Ecto neural progenitor cell (in vitro differentiated cells): ENCODE data around the gene NELL2.
"Not testable (repeated sequence)": the region's sequence is repeated elsewhere in the genome, so short reads cannot be mapped to it uniquely, and the experiment has no call there.

ENCODE experiments used
- DNase-seq: peaks from one replicate; pipeline ENCODE4 v3.0.0-alpha.2; 2018; ENCODE audit warnings: low spot score

The NELL2 gene

DNA sequence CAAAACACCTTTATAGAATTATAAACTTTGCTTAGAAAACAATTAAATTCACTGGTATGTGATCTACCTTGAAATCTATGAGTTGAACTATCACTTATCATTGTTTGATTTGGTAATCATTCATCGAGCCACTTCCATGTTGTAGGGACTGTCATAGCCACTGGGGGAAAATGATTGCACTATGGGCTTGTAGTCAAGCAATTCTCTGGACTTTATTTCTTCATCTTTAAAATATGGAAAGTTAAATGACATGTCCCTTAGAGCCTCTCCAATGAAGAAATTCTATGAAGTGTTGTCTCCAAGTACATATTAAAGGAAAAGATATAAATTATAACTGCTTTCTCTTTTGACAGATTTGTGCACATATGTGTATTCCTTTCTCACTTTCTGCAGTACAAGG, 97.3 kb downstream of the NELL2 start:
- DNase-seq, result no peak

DNA sequence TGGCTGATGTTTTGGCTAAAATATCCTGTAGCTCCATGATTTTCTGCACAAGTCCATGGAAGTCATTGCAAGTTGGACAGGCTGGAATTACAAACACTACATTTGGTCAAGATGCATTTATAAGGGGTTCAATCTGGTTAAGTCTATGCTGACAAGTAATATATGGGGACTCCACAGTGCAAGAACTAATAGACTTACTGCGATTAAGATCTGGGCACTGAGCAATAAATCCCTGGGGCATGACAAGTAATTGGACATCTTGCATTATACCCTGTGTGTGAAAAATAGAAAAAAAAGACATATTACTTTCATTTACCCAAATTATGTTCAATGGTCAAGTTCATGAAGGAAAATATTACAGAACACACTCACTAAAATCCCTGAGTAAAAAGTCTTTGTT, 99.1 kb downstream of the NELL2 start:
- no peak for DNase-seq

DNA sequence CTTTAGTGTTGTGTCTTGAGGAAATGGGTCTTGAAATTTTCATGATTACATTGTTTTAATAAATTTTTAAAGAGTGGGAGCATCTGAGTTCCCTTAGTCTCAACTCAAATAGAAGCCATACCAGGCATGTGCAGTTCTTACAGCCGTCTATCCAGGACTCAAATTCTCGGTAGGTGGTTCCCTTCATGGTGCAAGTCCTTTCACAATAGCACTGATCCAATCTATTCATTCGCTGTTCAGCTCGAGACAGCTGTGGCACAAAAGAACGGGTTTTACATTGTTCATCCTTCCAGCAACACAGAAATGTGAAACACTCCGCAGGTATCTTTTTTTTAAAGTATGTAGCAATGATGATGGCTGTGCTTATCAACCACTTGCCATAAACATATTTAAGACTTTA, 100.2 kb downstream of the NELL2 start:
- DNase-seq, result peak; percentile 57

DNA sequence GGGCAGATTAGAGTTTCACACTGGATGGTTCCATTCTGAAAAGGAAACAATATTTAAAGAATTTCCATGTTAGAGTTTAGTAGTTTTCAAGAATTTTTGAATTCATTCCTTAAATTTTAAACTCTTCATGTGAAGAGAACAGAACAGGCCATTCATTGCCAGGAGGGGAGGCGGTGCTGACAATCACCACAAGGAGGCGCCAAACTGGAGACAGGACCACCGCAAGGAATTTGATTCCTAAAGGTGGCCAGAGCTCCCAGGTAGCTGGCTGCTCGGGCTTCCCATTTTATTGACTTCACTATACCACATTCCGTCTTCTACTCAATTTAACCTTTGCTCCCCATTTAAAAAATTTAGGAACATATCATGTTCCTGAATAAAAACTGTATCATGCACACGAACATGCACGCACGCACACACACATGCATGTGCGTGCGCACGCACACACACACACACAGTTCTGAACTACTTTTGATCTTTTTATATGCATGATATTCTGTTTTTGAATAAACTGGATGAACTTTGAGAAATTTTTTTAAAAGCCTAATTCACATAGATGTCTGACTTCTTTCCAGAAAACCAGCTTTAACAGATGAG, 101.2 kb downstream of the NELL2 start:
- peak; percentile 70 for DNase-seq

DNA sequence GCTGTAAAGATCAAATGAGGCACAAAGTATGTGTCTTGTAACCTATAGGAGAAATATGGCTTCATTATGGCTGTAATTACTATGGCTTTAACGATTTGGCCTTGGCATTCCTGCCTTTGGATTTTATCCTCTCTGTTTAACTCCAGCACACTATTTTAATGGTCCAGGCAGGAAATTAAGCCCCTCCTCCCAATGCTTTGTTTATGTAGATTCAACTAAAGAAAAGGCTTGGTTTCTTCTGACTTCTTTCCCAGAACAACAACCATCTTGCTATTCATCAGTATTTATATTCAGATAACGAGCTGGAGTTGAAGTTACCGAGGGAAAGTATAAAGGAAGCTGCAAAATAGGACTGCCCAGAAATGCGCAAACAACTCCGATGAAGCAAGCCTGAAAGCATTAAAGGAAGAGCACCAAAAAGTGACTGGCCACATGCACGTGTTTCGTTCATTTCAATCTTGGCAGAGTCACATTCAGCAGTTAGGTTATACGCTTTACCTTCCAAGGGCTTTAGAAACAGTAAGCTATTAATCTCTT, 104.6 kb downstream of the NELL2 start:
- no peak for DNase-seq

DNA sequence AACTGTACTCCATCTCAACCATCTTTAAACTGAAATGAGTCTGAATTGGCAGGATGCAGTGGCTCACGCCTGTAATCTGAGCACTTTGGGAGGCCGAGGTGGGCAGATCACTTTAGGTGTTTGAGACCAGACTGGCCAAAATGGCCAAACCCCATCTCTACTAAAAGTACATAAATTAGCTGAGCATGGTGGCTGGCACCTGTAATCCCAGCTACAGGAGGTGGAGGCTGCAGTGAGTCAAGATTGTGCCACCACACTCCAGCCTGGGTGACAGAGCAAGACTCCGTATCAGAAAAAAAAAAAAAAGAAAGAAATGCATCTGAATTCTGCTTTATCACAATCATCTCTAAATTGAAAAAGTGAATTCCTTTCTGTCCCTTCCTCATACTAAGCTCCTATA, 110.3 kb downstream of the NELL2 start:
- no peak for DNase-seq

DNA sequence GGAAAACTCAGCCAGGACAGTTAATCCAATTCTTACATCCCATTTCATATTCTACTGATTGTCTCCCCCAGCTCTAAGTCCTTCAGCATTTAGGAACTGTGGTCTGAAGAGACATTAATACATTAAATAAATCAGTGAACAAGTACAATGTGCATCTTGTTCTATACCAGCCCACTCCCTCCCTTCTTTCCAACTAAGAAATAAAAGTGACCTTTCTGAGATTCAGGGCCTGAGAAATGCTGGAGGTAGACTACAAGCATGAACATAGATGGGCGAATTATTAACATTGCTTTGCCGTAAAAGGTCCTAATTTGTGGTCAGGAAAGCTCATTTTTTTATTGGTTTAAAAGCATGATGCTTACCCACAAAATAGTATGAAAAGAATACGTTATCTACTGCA, 113.1 kb downstream of the NELL2 start:
- no peak for DNase-seq

DNA sequence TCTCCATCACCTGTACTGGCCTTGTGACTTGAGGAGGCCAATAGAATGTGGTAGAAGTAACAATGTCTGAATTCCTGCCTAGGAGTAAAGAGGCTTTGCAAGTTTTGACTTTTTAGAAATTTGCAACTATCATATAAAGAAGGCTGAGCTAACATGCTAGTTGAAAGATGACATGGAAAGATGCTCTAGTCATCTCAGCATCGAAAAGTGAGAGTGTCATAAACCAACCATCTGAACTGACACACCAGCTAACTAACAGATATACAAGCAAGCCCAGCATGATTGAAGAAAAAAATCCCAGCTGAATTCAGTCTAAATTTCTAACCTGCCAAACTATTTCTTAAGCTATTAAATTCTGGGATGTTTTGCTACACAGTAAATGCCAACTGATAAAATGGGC, 116.8 kb downstream of the NELL2 start:
- no peak for DNase-seq

DNA sequence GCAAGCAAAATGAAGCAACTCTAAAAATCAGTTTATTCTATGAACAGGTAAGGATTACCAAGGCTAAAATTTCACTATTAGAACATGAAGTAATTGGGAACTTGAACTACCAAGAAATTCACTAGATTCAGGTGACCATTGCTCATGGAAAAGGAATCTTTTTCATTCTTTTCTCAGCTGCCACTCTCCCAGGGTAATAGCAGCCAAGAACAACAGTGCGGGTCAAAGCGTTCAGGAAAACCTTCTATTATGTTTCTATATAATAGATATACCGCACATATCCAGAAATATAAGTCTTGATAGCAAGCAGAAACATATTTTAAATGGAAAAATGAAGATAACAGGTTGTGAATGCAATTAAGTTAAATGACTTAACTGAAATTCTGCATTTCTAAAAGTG, 125.6 kb downstream of the NELL2 start:
- DNase-seq, result no peak

DNA sequence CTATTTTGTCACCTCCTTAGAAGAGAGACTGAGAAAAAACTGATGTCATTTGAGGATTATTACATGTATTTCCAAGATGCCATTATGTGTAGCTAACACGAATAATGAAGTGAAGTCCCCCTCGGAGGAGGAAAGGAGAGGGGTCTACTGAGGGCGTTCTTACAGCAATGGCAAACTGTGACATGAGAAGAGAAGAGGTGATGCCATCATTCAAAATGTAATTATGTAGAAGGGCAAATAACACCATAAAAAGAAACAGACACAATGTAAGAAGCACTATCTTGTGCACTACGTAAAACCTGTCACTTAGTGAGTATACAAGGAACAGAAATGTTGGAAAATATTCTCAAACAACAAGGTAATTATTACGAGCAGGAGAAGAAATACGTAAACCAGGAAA, 126.5 kb downstream of the NELL2 start:
- DNase-seq, result no peak

DNA sequence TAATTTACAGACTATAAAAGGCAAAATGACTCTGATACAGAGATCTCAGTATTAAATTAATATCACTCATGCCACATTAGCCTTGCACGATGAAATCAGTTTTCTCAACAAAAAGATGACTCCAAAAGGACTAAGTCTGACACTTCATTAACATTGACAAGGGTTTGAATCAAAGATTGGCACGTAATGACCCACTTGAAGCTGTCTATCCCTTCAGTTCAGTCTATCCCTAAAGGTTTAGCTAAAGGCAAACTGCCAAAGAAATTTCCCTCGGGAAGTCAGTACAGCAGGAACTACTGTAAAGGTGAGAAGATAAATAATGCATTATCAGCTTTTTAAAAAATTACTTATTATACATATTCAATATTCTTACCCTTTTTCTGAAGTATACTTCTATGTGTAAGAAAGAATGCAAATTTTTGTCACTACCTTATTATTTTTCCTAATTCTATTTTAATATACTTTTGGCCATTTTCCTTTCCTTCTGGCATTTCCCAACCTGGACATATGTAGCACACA, 127.1 kb downstream of the NELL2 start:
- no peak for DNase-seq

DNA sequence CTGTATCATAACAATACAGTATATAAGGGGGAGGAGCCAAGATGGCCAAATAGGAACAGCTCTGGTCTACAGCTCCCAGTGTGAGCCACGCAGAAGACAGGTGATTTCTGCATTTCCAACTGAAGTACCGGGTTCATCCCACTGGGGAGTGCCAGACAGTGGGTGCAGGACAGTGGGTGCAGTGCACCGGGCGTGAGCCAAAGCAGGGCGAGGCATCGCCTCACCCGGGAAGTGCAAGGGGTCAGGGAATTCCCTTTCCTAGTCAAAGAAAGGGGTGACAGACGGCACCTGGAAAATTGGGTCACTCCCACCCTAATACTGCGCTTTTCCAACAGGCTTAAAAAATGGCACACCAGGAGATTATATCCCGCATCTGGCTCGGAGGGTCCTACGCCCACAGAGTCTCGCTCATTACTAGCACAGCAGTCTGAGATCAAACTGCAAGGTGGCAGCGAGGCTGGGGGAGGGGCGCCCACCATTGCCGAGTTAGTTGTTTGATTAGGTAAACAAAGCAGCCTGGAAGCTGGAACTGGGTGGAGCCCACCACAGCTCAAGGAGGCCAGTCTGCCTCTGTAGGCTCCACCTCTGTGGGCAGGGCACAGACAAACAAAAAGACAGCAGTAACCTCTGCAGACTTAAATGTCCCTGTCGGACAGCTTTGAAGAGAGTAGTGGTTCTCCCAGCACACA, 134.7 kb downstream of the NELL2 start:
- DNase-seq, result not testable (repeated sequence)

DNA sequence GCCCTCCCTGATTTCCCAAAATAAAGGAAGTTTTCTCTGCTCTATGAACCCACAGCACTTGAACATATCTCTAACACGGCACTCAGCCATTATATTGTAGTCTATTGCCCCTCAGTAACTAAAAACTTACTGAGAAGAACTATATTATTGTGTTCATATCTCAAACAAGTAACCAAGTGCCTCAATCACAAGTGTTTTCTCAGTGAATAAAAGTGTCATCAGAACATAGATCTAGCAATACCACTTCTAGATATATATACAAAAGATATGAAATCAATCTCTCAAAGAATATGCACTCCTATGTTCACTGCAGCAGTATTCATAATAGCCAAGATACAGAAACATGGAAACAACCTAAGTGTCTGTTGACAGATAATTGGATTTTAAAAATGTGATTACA, 138.1 kb downstream of the NELL2 start:
- DNase-seq, result no peak

DNA sequence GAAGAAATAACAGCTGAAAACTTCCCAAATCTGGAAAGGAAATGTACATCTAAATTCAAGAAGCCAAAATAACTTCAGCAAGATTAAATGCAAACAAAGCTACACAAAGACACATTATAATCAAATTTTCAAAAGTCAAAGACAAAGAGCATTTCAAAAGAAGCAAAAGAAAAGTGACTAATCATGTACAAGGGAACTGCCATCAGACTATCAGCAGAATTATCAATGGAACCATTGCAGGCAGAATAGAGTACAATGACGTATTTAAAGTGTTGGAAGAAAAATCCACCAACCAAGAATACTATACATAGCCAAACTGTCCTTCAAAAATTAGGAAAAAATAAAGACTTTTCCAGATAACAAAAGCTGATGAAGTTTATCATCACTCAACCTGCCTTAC, 147.5 kb downstream of the NELL2 start:
- DNase-seq, result no peak

DNA sequence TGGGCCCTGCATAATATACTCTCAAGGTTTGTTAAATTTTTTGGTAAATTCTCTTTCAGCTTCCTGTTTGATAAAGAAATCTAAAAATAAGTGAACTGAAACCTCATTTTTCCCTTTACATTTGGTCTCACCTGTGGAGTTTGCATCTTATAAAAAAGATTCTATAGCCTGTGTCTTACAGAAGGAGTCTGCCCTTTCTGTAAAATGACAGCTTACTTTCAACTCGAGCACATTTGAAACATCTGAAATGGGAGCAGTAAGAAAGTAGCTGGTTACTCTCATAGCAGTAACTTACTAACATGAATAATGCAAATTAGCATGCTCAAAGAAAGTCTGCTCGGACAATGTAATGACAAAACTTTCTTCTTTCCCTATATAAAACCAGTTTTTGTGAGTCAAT, 155.8 kb downstream of the NELL2 start:
- DNase-seq, result no peak

DNA sequence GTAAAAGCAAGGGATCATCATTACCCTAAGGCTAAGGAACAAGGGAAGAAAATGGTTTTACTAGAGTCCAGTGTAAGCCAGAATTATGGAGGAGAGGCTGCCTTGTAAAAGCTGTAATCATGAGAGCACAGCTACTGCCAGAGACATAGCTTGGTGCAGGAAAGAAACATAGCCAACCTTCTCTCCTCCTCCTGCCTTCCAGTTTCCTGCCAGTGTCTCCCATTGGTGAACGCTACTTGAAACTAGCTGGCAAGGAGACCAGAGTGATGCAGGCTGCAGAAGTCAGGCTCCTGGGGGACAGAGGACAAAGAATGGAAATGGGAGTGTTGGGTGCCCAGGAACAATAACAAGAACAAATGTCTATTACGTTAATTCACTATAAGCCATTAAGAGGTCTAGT, 158.5 kb downstream of the NELL2 start:
- DNase-seq, result no peak

DNA sequence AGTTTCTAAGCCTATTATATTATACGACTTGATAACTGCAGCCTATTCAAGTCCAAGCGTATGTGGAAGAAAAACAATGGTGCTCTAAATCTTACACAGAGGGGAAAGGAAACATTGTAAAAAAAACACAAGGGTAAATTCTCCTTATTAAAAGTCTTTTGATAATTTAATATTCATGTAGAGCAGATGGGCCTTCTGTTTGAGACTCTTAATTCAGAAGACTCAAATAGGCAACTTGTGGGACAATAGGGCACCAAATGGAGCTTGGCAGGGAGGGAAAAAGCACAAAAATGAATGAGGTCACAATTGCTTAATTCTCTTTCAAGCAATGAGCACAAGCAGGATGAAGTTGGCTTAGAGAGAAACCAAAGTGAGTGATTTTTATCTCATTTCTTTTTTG, 159.4 kb downstream of the NELL2 start:
- no peak for DNase-seq

DNA sequence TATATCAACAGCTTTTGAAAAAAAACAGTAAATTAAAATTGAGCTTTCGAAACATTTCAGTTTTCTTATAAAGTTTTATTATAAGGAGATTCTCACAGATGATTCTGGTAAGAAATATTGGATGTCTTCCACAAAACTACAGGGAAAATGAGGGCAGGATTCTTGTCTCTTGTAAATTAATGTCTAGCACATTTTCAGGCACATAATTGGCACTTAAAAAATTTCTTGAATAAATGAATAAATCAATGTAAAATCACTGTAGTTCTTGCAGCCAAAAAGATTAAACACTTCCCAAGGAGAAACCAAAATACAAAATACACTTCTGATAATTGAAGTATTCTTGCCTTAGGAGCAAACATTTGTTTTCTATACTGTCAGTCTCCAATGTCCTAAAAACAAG, 164.4 kb downstream of the NELL2 start:
- DNase-seq, result no peak

DNA sequence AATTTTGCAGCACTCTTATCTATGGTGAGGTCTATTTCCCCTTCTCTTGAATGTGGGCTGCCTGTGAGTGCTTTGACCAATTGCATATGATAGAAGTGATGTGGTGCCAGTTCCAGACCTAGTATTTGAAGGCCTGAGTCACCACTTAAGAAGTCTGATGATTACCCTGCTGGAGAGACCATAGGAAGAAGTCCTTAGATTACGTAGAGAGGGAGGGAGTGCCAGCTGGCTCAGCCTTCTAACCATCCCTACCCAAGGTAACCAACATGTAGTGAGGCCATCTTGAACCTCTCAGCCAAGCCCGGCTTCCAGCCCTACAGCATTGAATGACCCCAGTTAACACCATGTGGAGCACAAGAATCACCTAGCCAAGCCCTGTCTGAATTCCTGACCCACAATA, 166.9 kb downstream of the NELL2 start:
- DNase-seq, result no peak

DNA sequence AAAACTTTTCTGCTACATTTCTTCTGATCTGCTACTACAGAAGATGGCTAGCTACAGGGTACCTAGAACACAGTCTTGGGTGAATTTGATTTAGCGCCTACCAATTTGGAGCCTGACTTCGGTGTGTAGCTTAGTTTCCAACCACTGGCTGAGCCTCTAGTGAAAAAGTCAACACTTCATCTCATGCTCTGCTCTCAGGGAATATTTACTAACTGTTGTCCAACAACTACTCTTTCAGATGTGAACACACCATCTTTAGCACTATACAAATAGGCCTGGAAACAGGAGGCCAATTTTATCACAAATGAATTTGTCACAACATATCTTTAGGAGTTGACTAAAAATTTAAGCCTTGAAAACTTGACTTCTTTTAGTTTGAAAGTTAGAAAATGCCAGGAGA, 167.9 kb downstream of the NELL2 start:
- DNase-seq, result no peak

DNA sequence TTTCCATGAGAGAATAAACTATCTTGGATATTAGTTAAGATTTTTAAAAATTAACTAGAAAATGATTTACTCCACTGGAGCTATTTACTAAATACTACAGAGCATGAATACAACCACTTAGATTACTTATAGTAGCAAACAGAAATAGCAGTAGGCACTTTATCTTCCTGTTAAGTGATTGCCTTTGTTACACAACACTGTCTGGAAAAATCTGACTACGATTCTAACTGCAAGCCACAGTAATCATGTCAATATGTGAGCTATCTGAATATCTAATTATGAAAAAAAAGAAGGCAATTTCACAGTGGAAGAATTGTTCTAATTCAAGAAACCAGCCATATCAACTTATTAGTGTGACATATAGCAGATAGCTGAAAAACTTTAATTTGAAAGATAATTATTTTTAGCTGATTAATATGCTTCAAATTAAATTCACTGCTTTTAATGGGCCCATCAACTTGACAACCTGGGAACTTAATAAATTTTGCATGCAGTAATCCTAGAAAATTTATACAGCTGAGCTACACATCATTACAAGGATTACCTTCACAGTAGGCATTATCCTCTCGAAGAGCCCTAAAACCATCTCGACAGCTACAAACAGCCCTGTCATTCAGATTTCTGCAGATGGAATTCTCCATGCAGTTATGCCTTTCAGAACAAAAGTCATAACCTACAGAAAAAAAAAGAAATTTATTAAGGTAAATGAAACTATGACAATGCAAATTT, 172.8 kb downstream of the NELL2 start:
- no peak for DNase-seq

DNA sequence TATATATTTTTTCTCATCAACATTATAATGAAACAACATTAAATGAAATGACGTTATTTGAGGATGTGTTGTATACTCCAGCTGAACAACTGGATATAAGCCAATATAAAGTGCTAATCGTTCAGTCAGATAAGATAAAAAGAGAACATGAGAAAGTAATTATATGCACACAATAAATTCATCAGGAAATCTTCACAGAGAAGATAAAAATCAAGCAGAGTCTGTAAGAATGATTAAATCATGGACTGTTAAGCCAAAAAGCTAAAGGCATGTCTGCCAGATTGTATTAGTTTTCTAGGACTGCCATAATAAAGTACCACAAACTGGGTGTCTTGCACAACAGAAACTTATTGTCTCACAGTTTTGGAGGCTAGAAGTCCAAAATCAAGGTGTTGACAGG, 178.6 kb downstream of the NELL2 start:
- no peak for DNase-seq

DNA sequence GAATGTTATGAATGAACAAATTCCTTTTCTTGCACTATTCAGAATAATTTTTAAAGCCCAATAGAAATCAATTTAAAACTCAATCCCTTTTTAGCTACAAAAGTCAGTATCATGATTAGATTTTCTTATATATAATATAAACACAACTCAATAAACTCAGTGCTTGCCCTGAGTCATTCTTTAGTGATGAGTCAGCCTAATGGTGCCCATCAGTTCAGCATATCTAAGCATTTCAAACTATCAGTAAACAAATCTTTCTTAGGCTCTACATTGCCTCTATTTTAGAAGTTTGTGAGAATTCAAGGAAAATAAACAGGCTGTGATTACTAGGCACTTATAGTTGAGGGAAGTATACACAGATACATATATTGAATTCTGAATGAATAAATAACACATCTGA, 179.6 kb downstream of the NELL2 start:
- no peak for DNase-seq
